UCSD-AML1 (cell line): ENCODE measurements around the gene REM1.

Experiments used
- DNase-seq: peaks from one replicate; lab custom pipeline; 2025; ENCODE audit not compliant: unreplicated experiment; lab: John Stamatoyannopoulos, UW

Gene REM1

DNA sequence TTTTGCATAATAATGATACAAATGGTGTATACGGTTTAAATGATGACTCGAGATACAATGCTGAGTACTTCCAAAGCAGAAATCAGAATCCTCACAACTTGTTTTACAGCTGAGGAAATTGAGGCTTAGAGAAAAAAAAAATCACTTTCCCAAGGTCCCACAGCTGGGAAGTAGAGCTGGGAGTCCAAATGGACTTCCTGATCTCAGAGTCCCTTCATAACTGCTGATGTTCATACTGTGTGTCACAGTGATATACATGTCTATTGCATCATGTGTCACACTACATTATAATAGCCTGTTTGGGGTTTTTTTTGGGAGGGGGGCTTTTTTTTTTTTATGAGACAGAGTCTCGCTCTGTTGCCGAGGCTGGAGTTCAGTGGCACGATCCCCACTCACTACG lies 47.6 kb downstream of the REM1 start:
- no peak for DNase-seq

DNA sequence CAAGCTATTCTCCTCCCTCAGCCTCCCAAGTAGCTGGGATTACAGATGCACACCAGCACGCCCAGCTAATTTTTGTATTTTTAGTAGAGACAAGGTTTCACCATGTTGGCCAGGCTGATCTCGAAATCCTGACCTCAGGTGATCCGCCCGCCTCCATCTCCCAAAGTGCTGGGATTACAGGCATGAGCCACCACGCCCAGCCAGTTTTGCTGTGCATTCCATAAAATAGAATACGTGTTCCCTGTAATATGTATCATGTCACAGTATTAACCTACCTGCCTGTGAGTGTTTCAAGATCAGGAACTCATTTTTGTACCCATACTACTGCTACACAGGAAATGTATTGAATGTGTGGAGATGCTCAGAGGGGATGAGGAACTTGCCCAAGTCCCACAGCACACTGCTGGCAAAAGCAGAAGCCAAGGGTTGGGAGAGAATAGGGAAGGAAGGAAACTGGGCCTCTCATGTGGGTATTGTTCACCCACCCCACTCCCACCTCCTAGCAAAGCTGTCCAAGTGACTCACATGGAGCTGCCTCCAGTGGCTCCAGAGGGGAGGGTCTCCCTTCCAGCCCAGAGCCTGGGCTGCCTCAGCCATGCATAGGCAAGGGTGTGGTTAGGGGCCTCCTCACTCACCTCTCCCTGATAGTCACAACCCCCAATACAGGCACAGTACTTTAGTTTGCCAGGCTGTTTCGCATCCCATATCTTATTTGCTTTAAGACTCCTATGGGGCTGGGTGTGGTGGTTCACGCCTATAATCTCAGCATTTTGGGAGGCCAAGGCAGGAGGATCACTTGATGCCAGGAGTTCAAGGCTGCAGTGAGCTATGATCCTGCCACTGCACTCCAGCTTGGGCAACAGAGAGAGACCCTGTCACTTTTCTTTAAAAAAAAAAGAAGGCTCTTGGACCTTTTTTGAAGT lies 48.5 kb downstream of the REM1 start:
- peak; percentile 74 for DNase-seq

DNA sequence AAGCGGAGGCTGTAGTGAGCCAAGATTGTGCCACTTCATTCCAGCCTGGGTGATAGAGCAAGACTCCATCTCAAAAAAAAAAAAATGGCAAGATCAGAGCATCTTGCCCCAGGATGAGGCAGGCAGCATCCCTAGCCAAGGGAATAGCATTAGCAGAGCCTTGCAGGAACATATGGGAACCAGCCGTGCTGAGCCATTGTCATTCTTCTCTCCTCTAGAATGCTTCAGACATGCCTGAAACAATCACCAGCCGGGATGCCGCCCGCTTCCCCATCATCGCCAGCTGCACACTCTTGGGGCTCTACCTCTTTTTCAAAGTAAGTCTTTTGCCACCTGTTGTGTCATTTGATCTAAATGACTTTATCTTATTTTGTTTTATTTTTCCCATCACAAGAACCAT lies 52.2 kb downstream of the REM1 start:
- no peak for DNase-seq
